DOHH2 (cell line): ENCODE results near the gene FKBP2.

Experiments used
- EZH2phosphoT487 ChIP-seq: fragments of 200-600 bp; sonication (generic); IDR thresholded peaks from 2 replicates; pipeline ENCODE4 v1.6.1; 2017; ENCODE audit warnings: borderline replicate concordance, mild to moderate bottlenecking, antibody characterized with exemption, low read length, moderate library complexity, mixed read lengths
- TF ChIP-seq, protein P1 (sequence below): fragments of 200-600 bp; sonication (generic); IDR thresholded peaks from one replicate; pipeline ENCODE4 v1.5.1; 2014; ENCODE audit warnings: antibody characterized with exemption, mild to moderate bottlenecking, low read depth, low read length; ENCODE audit not compliant: poor library complexity, severe bottlenecking

GRCh38 chr11:64223001-64223651 is 17.8 kb upstream of the FKBP2 start:
- TF ChIP-seq, protein P1, sequence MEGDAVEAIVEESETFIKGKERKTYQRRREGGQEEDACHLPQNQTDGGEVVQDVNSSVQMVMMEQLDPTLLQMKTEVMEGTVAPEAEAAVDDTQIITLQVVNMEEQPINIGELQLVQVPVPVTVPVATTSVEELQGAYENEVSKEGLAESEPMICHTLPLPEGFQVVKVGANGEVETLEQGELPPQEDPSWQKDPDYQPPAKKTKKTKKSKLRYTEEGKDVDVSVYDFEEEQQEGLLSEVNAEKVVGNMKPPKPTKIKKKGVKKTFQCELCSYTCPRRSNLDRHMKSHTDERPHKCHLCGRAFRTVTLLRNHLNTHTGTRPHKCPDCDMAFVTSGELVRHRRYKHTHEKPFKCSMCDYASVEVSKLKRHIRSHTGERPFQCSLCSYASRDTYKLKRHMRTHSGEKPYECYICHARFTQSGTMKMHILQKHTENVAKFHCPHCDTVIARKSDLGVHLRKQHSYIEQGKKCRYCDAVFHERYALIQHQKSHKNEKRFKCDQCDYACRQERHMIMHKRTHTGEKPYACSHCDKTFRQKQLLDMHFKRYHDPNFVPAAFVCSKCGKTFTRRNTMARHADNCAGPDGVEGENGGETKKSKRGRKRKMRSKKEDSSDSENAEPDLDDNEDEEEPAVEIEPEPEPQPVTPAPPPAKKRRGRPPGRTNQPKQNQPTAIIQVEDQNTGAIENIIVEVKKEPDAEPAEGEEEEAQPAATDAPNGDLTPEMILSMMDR: no peak
- TF ChIP-seq EZH2phosphoT487: no peak
